GM19455 (cell line): ENCODE results near the gene CDKN2AIP.

Experiments used
- ATAC-seq: cut with Tn5 transposase; IDR thresholded peaks from one replicate; pipeline ENCODE4 v1.9.1; 2021; ENCODE audit not compliant: unreplicated experiment

CDKN2AIP gene

DNA sequence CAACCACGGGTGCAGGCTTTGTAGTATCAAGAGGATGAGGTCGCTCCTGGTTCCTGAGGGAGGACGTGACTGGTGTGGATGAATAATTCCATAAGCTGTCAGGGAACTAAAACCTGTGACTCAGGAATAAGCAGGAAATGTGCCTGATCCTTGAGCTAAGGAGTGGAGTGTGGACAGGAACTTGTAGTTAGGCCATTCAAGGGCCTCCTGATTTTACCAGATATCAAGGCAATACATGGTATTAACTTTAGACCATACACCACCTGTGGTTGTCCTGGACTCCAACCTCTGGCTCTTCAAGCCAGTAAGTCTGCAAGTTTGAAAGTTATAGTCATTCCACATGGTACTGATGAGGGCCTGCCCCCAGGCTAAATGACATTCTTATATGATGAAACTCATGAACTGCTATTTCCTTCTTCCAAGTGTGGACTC, 48.4 kb downstream of the CDKN2AIP start:
- no peak for ATAC-seq

DNA sequence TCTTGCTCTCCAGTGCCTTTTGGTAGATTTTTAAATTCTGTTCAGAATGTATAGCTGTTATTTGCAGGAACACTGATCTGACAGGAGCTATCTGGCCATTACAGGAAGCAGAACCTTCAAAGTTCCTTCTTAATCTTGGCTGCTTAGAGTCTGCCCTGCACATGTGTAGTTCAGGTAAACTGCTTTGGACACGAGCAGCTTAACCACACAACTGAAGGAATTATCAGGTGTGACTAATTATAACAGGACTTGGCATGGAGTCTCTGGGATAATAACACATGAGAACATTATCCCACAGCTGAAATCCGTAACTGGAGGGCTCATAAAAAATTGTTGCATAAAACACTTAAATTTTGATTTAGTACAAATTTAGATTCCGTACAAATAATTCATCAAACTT, 48.8 kb downstream of the CDKN2AIP start:
- ATAC-seq: no peak

DNA sequence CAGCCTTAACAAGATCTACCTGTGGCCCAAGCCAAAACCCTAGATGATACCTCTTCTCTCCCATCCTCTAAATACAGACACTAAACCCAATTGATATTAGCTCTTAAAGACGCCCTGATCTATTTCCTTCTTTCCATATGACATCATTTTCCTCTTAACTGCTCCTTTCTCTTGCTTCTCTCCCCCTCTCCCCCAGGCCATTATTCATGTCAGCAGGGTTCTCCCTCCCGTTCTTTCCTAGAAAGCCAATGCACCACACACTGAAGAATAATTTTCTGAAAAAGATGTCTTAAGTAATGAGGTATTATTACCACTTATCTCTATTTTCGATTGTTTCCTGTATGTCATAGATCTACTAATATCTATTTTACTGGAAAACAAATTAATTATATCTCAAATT, 50.7 kb downstream of the CDKN2AIP start:
- ATAC-seq: no peak
